GM18861 (cell line): ENCODE results near the gene FBXL16.

Experiments used
- ATAC-seq: cut with Tn5 transposase; IDR thresholded peaks from one replicate; pipeline ENCODE4 v1.9.1; 2021; ENCODE audit not compliant: unreplicated experiment

Gene FBXL16

DNA sequence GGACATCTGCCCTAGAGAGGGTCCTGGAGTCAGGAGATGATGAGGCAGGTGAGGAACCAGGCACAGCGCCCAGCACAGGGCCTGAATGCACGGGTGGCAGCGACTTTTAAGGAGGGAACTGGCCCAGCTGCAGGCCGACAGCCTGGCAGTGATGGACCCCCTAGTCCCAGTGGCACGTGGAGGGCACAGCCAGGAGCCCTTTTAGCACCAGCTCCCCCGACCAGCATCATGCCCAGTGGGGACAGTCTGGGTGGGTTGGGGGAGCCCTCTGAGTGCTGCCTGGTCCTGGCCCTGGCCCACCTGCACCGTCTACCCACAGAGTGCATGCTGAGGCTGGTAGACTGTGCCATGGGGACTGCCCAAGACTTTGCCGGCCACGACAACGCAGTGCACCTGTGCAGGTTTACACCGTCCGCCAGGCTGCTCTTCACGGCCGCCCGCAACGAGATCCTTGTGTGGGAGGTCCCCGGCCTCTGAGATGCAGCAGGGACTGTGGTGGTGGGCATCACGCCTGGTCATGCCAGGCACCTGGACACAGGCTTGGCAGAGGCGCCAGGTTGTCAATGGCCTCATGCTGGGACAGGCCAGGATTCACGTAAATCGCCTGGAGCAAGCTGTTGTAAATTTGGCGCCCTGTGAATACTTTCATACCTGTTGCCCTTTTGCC is 38.4 kb downstream of the FBXL16 start:
- no peak for ATAC-seq

- ATAC-seq = no peak
These were observed 39.0 kb downstream of the FBXL16 start for GRCh38 chr16:666572-666971.

- no peak for ATAC-seq
These were observed 43.0 kb downstream of the FBXL16 start for GRCh38 chr16:662597-662996.

DNA sequence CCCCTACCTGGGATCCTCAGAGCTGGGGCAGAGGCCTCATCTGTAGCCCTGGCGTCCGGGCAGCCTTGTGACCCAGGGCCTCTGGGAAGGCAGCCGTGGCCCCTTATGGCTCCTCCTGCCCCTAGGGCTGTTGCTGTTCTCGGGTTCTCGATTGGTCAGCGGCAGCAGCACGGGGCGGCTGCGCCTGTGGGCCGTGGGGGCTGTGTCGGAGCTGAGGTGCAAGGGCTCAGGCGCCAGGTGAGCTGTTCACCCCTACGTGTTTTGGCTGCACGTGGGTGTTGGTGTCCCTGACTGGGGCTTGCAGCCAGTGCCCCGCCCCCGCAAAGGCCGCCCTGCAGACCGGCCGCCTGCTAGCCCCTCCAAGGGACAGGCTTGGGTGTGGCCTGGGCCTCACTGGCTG is 43.5 kb downstream of the FBXL16 start:
- ATAC-seq = no peak

- ATAC-seq = no peak
These were observed 44.3 kb downstream of the FBXL16 start for GRCh38 chr16:661184-661821.

DNA sequence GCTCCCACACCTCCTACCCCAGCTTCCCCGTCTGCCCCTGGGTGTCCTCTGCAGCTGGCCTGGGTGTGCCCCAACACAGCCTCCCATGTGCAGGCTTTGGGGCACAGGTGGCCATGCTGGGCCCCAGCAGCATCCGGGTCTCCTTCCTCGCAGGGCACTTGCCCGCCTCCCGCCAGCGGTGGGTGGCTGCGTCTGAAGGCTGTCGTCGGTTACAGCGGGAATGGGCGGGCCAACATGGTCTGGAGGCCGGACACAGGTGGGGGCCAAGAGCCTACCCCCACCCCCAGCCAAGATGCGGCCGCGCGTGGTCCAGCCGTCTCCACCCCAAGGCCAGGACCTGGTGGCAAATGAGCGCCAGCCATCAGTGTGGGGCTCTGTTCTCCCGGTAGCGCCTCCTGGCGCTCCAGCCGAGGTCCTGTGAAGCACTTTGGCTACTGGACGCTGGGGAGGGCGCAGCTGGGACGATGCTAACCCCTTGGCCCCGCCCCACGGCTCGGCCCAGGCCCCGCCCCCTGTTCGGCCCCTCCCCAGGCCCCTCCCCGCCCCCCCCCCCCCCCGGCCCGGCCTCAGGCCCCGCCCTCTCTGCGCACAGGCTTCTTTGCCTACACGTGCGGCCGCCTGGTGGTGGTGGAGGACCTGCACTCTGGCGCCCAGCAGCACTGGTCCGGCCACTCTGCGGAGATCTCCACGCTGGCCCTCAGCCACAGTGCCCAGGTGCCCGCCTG is 45.0 kb downstream of the FBXL16 start:
- no peak for ATAC-seq

- ATAC-seq = no peak
These were observed 45.5 kb downstream of the FBXL16 start for GRCh38 chr16:660132-660458.

DNA sequence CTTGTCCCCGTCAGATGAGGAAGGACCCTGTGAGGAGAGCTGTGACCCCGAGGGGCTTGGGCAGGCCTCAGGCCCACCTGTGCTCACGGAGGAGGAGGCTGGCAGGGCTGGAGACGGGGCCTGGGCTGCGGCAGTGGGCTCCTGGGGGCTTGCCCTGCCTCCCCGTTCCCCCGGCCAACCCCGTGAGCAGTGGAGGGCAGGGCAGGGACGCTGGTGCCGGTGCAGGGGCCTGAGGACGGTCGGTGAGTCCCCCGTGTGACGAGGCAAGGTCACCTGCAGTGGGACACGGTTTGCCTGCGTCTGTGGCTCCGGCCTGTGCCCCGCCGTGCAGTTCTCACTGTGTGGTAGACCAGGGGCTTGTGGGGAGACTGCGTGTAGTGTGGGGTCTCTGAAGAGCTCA is 46.0 kb downstream of the FBXL16 start:
- no peak for ATAC-seq

GRCh38 chr16:658679-659571 is 46.7 kb downstream of the FBXL16 start:
- no peak for ATAC-seq

- no peak for ATAC-seq
These were observed 48.1 kb downstream of the FBXL16 start for GRCh38 chr16:657487-657886.

- ATAC-seq = no peak
These were observed 51.6 kb downstream of the FBXL16 start for GRCh38 chr16:654034-654433.

DNA sequence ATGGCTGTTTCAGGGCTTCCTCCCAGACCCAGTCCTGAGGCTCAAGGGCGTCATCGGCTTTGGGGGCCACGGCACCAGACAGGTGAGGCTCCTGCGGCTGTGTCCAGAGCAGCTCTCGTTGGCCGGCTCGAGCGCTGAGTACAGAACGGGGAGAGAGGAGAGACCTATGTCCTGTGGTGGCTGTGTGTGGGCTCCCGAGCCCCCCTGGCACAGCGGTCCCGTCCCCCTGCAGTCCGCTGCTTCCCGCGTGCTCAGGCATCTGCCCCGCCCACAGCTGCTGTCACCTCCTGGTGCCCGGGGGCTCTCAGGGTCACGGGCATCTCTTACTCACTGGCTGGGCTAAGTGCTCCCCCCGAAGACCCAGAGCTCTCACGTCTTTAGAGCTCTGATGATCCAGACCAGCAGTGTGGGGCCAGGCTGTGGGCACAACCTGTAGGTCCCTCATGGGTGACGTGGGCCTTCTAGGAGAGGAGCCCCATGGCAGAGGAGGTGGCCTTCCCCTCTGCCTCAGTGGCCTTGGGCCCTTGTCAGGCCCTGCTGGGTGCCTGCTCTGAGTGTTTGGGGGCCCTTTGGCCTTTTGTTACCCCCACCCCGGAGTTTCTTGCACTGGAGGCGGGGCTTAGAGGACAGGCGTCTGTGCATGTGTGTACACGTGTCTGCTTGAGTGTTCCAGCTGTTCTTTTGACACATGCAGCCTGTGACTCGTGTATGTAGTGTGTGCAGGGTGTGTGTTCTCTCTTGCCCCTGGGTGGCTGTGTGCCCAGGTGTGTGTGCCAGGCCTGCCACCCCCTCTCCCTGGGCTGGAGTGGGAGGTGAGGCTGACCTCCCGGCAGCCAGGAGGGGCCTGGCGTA is 52.9 kb downstream of the FBXL16 start:
- ATAC-seq = no peak

DNA sequence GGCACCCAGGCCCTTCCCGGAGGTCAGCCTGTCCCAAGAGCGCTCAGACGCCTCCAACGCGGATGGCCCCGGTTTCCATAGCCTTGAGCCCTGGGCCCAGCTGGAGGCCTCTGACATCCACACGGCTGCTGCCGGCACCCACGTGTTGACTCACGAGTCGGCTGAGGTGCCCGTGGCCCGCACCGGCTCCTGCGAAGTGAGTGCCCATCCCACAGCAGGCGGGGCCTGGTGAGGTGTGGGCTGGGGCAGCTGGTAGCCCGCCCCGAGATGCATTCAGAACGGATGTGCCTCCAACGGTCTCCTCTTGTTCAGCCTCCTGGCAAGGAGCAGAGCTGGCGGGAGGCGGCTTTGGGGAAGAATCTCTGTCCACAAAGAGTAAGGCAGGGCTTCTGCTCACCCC is 53.8 kb downstream of the FBXL16 start:
- no peak for ATAC-seq

DNA sequence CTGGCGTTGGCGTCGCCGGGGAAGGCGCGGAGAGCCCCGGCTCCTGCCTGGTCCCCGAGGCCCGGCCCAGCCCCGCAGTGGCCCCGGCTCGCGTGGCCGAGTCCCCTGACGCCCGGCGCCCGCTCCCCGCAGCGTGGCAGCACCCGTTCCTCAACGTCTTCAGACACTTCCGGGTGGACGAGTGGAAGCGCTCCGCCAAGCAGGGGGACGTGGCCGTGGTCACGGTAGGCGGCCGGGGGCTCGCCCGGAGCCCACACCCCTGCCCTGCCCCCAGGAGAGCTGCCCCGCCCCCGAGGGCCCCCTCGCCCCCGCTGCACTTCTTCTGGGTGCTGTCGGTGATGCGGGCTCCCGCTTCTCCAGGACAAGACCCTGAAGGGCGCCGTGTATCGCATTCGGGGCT is 56.0 kb downstream of the FBXL16 start:
- ATAC-seq = no peak

DNA sequence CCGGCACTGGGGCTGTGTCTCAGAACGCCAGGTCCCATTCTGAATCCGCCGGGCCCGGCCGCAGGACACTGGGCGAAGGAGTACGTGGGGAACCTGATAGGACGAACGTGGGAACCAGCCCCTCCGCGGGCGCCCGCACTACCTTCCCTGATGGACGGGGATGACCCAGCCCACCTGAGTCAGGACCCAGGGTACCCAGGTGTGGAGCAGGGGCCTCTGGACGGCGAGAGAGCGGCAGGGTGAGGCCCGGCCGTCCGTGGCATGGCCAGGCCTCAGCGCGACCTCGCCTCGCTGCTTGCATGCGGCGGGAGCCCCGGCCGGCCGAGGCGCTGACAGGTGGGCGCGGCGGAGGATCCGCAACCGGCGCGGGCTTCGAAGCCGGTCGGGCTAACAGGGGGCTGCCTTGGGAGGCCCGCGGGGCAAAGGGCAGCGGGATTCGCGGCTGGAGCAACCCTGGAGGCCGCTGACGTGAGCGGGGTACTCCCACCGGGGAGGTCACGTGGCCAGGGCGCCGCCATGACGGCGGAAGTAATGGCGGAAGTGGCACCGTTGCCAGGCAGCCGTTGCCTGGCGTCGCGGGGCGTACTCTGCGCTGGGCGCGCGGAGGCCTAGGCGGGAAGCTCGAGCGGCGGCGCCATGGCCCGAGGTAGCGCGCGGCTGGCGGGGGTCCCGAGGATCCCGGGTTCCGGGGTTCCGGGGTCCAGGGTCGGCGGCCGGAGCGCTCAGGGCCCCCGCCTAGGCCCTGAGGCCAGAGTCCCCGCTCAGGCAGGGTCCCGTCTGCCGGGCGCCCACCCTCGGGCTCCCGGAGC is 56.6 kb downstream of the FBXL16 start, which contains the start of gene WDR90:
WDR90 (plus strand) TSS at position 585 of the 809 bp plus-strand sequence; CDS start at position 637, 52 bp downstream.
- peak; percentile 78 for ATAC-seq

DNA sequence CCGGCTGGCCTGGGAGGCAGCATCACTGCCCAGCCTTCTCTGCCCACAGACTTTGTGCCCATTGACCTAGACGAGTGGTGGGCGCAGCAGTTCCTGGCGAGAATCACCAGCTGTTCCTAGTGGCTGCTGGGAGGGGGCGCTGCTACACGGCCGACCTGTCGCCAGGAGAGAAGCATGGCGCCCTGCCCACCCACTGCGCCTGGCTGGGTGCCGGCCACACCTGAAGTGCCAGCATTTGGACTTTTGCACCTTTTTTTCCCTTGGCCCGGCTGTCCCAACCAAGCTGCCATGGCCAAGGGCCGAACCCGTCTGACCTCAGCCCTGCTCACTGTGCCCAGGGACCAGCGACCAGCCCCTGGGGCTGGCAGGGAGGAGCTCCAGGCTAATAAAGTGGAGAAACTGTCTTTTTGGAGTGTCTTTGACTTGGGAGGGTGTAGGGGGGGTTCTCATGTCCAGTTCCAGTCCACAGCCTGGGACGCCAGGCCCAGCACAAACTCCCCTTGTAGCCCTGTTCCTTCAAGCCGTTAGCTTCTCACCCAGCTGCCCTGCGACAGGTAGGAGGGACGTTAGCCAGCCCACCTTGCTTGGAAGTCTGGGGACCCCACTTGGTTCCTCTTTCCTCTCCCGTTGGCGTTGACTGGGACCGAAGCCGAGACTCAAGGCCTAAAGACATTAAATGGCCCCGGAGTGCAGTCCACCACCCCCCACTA is 57.4 kb downstream of the FBXL16 start:
- no peak for ATAC-seq

GRCh38 chr16:647173-647902 is 58.3 kb downstream of the FBXL16 start:
- ATAC-seq = no peak

DNA sequence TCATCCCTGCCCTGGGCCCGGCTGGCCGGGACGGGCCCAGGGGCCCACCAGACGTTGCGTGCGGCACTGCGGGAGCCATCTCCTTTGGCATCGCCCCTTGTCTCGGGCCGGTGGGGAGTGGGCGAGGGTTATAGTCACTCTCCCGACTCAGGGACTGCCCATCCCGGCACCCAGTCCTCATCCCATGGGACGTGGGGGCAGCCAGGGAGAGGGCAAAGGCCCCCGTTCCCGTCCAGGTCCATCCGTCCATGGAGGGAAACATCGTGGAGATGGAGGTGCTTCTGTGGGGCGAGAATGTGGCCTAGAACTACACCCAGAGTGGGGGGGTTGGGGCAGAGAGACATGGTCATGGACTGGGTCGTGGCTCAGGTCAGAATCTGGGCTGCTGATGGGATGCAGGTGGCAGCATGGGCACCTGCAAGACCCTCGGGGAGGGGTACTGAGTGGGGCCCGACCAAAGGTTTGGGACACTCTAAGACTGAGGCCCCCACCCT is 58.9 kb downstream of the FBXL16 start:
- ATAC-seq = no peak
